Heart left ventricle (tissue), 16 donors: ENCODE data around the gene ACIN1. TPM values are rescaled to one million over a fixed set of nuclear protein-coding genes. Genes with fewer than 3 reads are reported as not detected.
A peak's percentile ranks its signal among the peaks of the same experiment; 100 is the strongest.

ENCODE experiments used
- ATAC-seq, 4 donors: fragments of 200-7000 bp; cut with Tn5 transposase; one replicate each; pipeline ENCODE4 v1.9.1; 2020 to 2022; ENCODE audit warnings: moderate library complexity in 4 of 4, mild to moderate bottlenecking in 3 of 4, moderate number of reproducible peaks in 1 of 4
- DNase-seq, 5 donors: peaks; one replicate each; pipeline ENCODE4 v3.0.0-alpha.2; 2020
- H3K27ac ChIP-seq, 12 donors: fragments of 200-600 bp; sonication (generic) in 4 of 12; one replicate each; pipeline versions ENCODE4 v1.5.0 to v1.8.0; 2016 to 2022; ENCODE audit warnings: mild to moderate bottlenecking in 2 of 12
- H3K27me3 ChIP-seq, 9 donors: fragments of 200-600 bp; sonication (generic) in 2 of 9; one replicate each; pipeline versions ENCODE4 v1.5.1 to v1.8.0; 2016 to 2022; ENCODE audit warnings: mild to moderate bottlenecking in 3 of 9
- H3K36me3 ChIP-seq, 9 donors: fragments of 200-600 bp; sonication (generic) in 2 of 9; one replicate each; pipeline versions ENCODE4 v1.5.0 to v1.8.0; 2018 to 2022; ENCODE audit warnings: mild to moderate bottlenecking in 2 of 9
- H3K4me1 ChIP-seq, 12 donors: fragments of 200-600 bp; sonication (generic) in 4 of 12; one replicate each; pipeline versions ENCODE4 v1.5.0 to v1.8.0; 2016 to 2022; ENCODE audit warnings: mild to moderate bottlenecking in 3 of 12
- H3K4me3 ChIP-seq, 12 donors: fragments of 200-600 bp; sonication (generic) in 4 of 12; one replicate each; pipeline versions ENCODE4 v1.5.0 to v1.8.0; 2017 to 2022; ENCODE audit warnings: mild to moderate bottlenecking in 9 of 12, moderate library complexity in 4 of 12
- H3K9me3 ChIP-seq, 12 donors: fragments of 200-600 bp; sonication (generic) in 4 of 12; one replicate each; pipeline versions ENCODE4 v1.5.0 to v1.8.0; 2016 to 2022; ENCODE audit warnings: mild to moderate bottlenecking in 1 of 12
- POLR2A ChIP-seq, 2 donors: fragments of 450-650 bp; IDR thresholded peaks; one replicate each; pipeline ENCODE4 v1.6.1; 2017; ENCODE audit warnings: antibody characterized with exemption in 2 of 2, mild to moderate bottlenecking in 2 of 2, moderate library complexity in 2 of 2
- WGBS, 4 donors: extraction: QIAGEN DNeasy Blood & Tissue Kit in 2 of 4; methylation state at CpG; one replicate each; pipeline versions ENCODE4 v1.1.5 to v1.1.7; 2013 to 2018; 5-methylcytosine and 5-hydroxymethylcytosine counted together
- intact Hi-C, 10 donors: fragments of 100-400 bp; cut with DNase I; formaldehyde crosslinking; loops; one replicate each; pipeline versions ENCODE4 v1.11.1 to v1.14.2; 2022
- polyA plus RNA-seq, 2 donors: library from polyadenylated mRNA; stranded (reverse); fragments of 200-250 nt; gene quantifications; one replicate each; pipeline ENCODE4 v1.2.3, GENCODE V29; 2013
- total RNA-seq, 9 donors: library from RNA; depleted of rRNA in 2 of 9; stranded (reverse); fragments of >200 nt in 2 of 9; fragmentation: NEBNext Ultra II Directional in 3 of 9; extraction: Animal tissue kit (Norgen Biotek cat#: 25700) in 3 of 9; gene quantifications; one replicate each; pipeline versions ENCODE4 v1.1.0 to v1.2.4, GENCODE V29; 2016 to 2023
- TF ChIP-seq, protein P1 (sequence below), 12 donors: fragments of 200-600 bp; sonication (generic) in 4 of 12; IDR thresholded peaks; one replicate each; pipeline versions ENCODE4 v1.5.0 to v1.8.0; 2018 to 2022; ENCODE audit warnings: antibody characterized with exemption in 12 of 12, mild to moderate bottlenecking in 5 of 12
- donor health status: ischemic (EF 13 %, LVEDD 7.1; RV severe dilation, severe dysfunction).
- donor health status: healthy with polysubstance abuse.
- donor health status: DM: no; HTN: yes; CAD: no.
- donor health status: DM: no; HTN: no; CAD: no.
- donor health status: ischemic (EF 25% LVEDD 6.9; RV normal size, moderate dysfunction).
- donor health status: ischemic (EF 25% LVEDD 5.7; RV mildly dilated, moderate dysfunction).
- donor health status: healthy.
- donor health status: DM: yes; HTN: yes; CAD: no.
- donor health status: ischemic (EF 35%, LVEDD 5.7; RV mildly dilated, moderate dysfunction).
- donor health status: nonischemic (EF 11% LVEDD 7.7; RV severe dilation, severe dysfunction).
- donor health status: DM: yes; HTN: yes; CAD: no.
- donor health status: PGD.
- donor health status: ischemic (EF 29% LVEDD 5.4; RV normal size, mild dysfunction).
- donor health status: nonischemic (EF 23%, LVEDD 6.1; RV moderate dilation, normal function).

Gene ACIN1
- total and polyA plus RNA-seq, 11 donors, result 42.0 to 91.2 (median 65.6) TPM

DNA sequence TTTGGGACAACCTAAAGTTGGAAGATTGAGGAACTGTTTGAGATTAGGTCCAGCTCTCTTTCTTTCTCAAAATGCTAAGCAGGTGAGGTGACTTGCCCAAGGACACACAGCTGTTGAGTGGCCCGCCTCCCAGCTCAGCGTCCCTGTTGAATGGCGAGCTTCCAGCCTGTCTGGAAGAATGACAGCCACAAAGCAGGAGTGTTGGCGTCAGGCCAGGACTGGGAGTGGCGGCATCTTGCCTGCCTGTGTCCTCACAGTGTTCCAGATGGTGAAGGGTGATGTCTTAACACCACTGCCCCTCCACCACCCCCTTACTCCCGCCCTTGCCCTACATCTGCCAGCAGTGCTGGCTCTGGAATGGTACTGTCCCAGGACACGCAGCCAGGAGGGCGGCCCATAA, 28.5 kb upstream of the ACIN1 start:
- Histone ChIP-seq H3K4me1 (peaks cover 0 to 31% (median 8%) of the 10 kb centered on the region in 12 donors), H3K36me3 (peaks cover 0 to 16% (median 0%) of the 10 kb centered on the region in 9 donors), H3K4me3 (no peak overlapping the region), H3K9me3 (no peaks in the 10 kb centered on the region), H3K27me3 (no peaks in the 10 kb centered on the region), H3K27ac (peak overlapping the region in 3 of 12 donors; percentile 39 to 48 (median 39))
- DNase-seq, result peak; percentile 64 to 90 (median 88)
- 26 to 30% (median 27%) methylated on average over 6 to 8 of the region's 8 CpGs for WGBS, 4 donors
- TF ChIP-seq, protein P1, sequence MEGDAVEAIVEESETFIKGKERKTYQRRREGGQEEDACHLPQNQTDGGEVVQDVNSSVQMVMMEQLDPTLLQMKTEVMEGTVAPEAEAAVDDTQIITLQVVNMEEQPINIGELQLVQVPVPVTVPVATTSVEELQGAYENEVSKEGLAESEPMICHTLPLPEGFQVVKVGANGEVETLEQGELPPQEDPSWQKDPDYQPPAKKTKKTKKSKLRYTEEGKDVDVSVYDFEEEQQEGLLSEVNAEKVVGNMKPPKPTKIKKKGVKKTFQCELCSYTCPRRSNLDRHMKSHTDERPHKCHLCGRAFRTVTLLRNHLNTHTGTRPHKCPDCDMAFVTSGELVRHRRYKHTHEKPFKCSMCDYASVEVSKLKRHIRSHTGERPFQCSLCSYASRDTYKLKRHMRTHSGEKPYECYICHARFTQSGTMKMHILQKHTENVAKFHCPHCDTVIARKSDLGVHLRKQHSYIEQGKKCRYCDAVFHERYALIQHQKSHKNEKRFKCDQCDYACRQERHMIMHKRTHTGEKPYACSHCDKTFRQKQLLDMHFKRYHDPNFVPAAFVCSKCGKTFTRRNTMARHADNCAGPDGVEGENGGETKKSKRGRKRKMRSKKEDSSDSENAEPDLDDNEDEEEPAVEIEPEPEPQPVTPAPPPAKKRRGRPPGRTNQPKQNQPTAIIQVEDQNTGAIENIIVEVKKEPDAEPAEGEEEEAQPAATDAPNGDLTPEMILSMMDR (IDR thresholded peaks at IDR 0.05), result no peak
- no peak for TF ChIP-seq POLR2A (IDR thresholded peaks at IDR 0.05)
- intact Hi-C loops, result loop anchor here in 6 of 10 donors (2.0 to 10.0 kb wide), 6 partner anchors 31 to 251 kb away; partner anchors contain the start of genes CMTM5 (in 1 of the 6), IL25 (in 1 of the 6) and PPP1R3E (in 1 of the 6)
- ATAC-seq, result peak; percentile 68 to 82 (median 78)

DNA sequence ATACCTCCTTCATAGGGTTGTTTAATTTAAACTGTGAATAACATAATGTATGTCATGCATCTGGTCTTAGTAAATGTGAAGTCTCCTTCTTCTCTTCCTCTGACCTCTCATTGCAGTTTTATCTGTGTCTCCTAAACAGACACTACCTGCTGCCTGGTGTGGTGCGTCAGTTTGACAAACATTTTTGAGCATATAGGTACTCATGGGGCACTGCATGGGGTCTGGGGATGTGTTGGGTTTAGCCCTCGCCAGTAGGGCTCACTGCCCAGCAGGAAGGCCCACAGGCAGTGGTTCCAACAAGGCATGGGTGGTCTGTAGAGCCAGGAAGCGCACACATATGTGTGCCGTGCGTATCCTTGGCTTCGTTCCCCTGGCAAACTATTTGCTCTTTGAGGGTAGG, 27.1 kb upstream of the ACIN1 start:
- DNase-seq, result no peak
- H3K4me1 ChIP-seq, result peaks cover 0 to 31% (median 8%) of the 10 kb centered on the region in 12 donors
- no peaks in the 10 kb centered on the region for H3K9me3 ChIP-seq
- no peak for TF ChIP-seq POLR2A (IDR thresholded peaks at IDR 0.05)
- TF ChIP-seq, protein P1 (IDR thresholded peaks at IDR 0.05), result no peak
- intact Hi-C loops, result loop anchor here in 6 of 10 donors (2.0 to 10.0 kb wide), 6 partner anchors 33 to 253 kb away; partner anchors contain the start of genes CMTM5 (in 1 of the 6), IL25 (in 1 of the 6) and PPP1R3E (in 1 of the 6)
- peaks cover 0 to 3% (median 0%) of the 10 kb centered on the region in 9 donors for H3K36me3 ChIP-seq
- no peaks in the 10 kb centered on the region for H3K27me3 ChIP-seq
- H3K4me3 ChIP-seq, result no peak overlapping the region
- H3K27ac ChIP-seq, result peak overlapping the region in 5 of 12 donors; percentile 10 to 46 (median 20)
- no peak for ATAC-seq
- WGBS, 4 donors, result 79 to 94% (median 91%) methylated on average over 6 of the region's 6 CpGs

DNA sequence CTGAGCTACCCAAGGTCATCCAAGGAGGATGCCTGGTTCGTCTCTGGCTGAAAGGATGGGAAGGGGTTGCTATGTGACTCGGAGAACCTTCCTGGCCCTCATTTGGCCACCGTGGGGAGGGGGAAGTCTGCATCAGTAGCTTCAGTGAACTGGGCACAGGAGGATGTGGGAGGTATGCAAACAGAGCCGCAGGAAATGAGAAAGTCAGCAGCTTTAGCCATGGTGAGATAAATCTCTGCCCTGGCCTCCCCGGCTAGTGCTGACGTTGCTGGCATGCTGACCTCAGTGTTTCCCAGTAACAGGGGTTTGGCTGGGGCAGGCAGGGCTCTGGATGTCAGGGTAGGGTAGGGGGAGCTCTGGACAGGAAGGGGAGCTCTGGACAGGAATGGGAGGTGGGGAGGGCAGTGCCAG, 26.4 kb upstream of the ACIN1 start:
- Histone ChIP-seq H3K4me3 (no peak overlapping the region), H3K27me3 (no peaks in the 10 kb centered on the region), H3K9me3 (no peaks in the 10 kb centered on the region), H3K27ac (peak overlapping the region in 7 of 12 donors; percentile 10 to 46 (median 15)), H3K36me3 (no peaks in the 10 kb centered on the region), H3K4me1 (peaks cover 0 to 31% (median 8%) of the 10 kb centered on the region in 12 donors)
- peak in 3 of 5 donors; percentile 43 to 69 (median 50) for DNase-seq
- intact Hi-C loops, result loop anchor here in 9 of 10 donors (1.0 to 10.0 kb wide), 11 partner anchors 36 to 253 kb away; partner anchors contain the start of genes SLC7A8 (in 2 of the 9), CMTM5 (in 1 of the 9), IL25 (in 1 of the 9) and PPP1R3E (in 1 of the 9)
- peak; percentile 37 to 66 (median 47) for ATAC-seq
- WGBS, 4 donors, result 33 to 42% (median 36%) methylated on average over 4 to 6 of the region's 6 CpGs
- TF ChIP-seq, protein P1 (IDR thresholded peaks at IDR 0.05), result no peak
- no peak for TF ChIP-seq POLR2A (IDR thresholded peaks at IDR 0.05)

DNA sequence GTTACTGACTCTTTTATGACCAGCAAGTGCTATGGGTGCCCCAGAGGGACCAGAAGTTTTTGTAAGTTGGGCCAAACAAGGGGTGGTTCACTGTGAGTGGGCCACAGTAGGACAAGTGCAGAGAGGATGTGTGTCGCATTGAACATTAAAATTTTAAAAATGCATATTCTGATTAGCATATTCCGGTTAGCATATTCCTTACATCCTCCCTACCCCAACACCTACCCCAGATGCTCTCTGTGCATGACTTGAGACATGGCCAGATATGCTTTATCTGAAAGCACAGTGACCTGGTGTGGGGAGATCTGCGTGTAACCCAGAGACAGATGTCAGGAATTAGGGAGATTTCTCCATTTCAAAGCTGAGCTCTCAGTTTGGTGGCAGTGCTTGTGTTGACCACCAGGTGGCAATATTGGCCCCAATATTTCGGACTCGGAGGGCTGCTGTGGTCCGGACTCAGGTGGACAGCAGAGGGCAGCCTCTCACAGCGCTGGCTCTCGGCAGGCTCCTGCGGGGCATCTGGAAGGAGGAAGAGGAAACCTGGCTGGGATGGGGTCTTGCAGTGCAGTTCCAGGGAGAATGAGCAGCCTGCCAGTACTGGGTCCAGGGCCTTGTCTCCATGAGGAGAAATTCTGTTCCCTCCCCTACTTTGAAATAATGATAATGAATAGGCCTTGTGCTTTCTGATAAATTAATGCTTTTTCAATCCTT, 25.8 kb upstream of the ACIN1 start:
- 17 to 20% (median 18%) methylated on average over 9 of the region's 9 CpGs for WGBS, 4 donors
- no peak for TF ChIP-seq POLR2A (IDR thresholded peaks at IDR 0.05)
- TF ChIP-seq, protein P1 (IDR thresholded peaks at IDR 0.05), result peak; percentile 99 to 100 (median 100)
- no peaks in the 10 kb centered on the region for H3K36me3 ChIP-seq
- DNase-seq (peak; percentile 88 to 94 (median 90)), ATAC-seq (peak; percentile 75 to 86 (median 80))
- H3K4me1 ChIP-seq, result peaks cover 0 to 31% (median 8%) of the 10 kb centered on the region in 12 donors
- intact Hi-C loops, result loop anchor here (1.0 to 10.0 kb wide), 12 partner anchors 37 to 254 kb away; partner anchors contain the start of genes SLC7A8 (in 2 of the 10), CMTM5 (in 1 of the 10), IL25 (in 1 of the 10) and PPP1R3E (in 1 of the 10)
- no peak overlapping the region for H3K4me3 ChIP-seq
- H3K9me3 ChIP-seq, result no peaks in the 10 kb centered on the region
- H3K27me3 ChIP-seq, result peaks cover 0 to 3% (median 0%) of the 10 kb centered on the region in 9 donors
- H3K27ac ChIP-seq, result peak overlapping the region in 5 of 12 donors; percentile 10 to 79 (median 15)
